Immature natural killer cell (primary cell): ENCODE measurements around the gene CRTAC1. TPM values are rescaled to one million over a fixed set of nuclear protein-coding genes. Genes with fewer than 3 reads are reported as not detected.
A peak's percentile ranks its signal among the peaks of the same experiment; 100 is the strongest.

ENCODE experiments used
- DNase-seq, 3 donors: peaks; one replicate each; pipeline ENCODE4 v3.0.0; 2022; ENCODE audit warnings: mixed read lengths in 1 of 3
- H3K27ac Mint-ChIP-seq, 6 donors: one replicate each; pipeline ENCODE4 v1.8.0; 2020; ENCODE audit warnings: mixed read lengths in 6 of 6, mild to moderate bottlenecking in 5 of 6, inconsistent platforms in 4 of 6, moderate library complexity in 3 of 6
- H3K27me3 Mint-ChIP-seq, 3 donors: one replicate each; pipeline ENCODE4 v1.8.0; 2020 to 2021; ENCODE audit warnings: low read depth in 3 of 3, mild to moderate bottlenecking in 3 of 3, mixed read lengths in 3 of 3, moderate library complexity in 3 of 3, inconsistent platforms in 1 of 3
- H3K36me3 Mint-ChIP-seq, 3 donors: one replicate each; pipeline ENCODE4 v1.8.0; 2020; ENCODE audit warnings: mixed read lengths in 3 of 3, inconsistent platforms in 2 of 3, mild to moderate bottlenecking in 2 of 3
- H3K4me1 Mint-ChIP-seq, 2 donors: one replicate each; pipeline ENCODE4 v1.8.0; 2020; ENCODE audit warnings: inconsistent platforms in 2 of 2, mild to moderate bottlenecking in 2 of 2, mixed read lengths in 2 of 2, moderate library complexity in 1 of 2
- H3K4me3 Mint-ChIP-seq, 5 donors: one replicate each; pipeline ENCODE4 v1.8.0; 2020; ENCODE audit warnings: mild to moderate bottlenecking in 5 of 5, mixed read lengths in 5 of 5, inconsistent platforms in 3 of 5, moderate library complexity in 3 of 5
- H3K9me3 Mint-ChIP-seq, 6 donors: one replicate each; pipeline ENCODE4 v1.8.0; 2020; ENCODE audit warnings: mild to moderate bottlenecking in 6 of 6, mixed read lengths in 6 of 6, inconsistent platforms in 4 of 6, moderate library complexity in 3 of 6
- polyA plus RNA-seq, 3 donors: library from polyadenylated mRNA; unstranded; fragments of 300-500 nt; fragmentation: Illumina TruSeq; gene quantifications; one replicate each; pipeline ENCODE4 v1.2.3, GENCODE V29; 2021

CRTAC1 gene
- polyA plus RNA-seq, 3 donors from 2014 or later: not detected

- peaks cover 4 to 14% (median 5%) of the 10 kb centered on the region in 3 donors for H3K27me3 Mint-ChIP-seq
- no peak overlapping the region for H3K27ac Mint-ChIP-seq
- H3K4me1 Mint-ChIP-seq: peaks cover 0 to 3% of the 10 kb centered on the region in 2 donors
- H3K4me3 Mint-ChIP-seq: no peak overlapping the region
- no peaks in the 10 kb centered on the region for H3K36me3 Mint-ChIP-seq
- DNase-seq: no peak
- H3K9me3 Mint-ChIP-seq: peaks cover 0 to 2% (median 0%) of the 10 kb centered on the region in 6 donors
These were observed 92.5 kb downstream of the CRTAC1 start for GRCh38 chr10:97937928-97938327.

GRCh38 chr10:97937054-97937453 lies 93.4 kb downstream of the CRTAC1 start:
- Mint-ChIP-seq H3K9me3 (peaks cover 0 to 2% (median 0%) of the 10 kb centered on the region in 6 donors), H3K4me1 (peaks cover 0 to 3% of the 10 kb centered on the region in 2 donors), H3K27ac (peak overlapping the region in 1 of 6 donors; percentile 5), H3K36me3 (no peaks in the 10 kb centered on the region), H3K4me3 (no peak overlapping the region), H3K27me3 (peaks cover 4 to 19% (median 5%) of the 10 kb centered on the region in 3 donors)
- no peak for DNase-seq

- H3K27me3 Mint-ChIP-seq: peaks cover 4 to 20% (median 5%) of the 10 kb centered on the region in 3 donors
- no peaks in the 10 kb centered on the region for H3K9me3 Mint-ChIP-seq
- H3K4me1 Mint-ChIP-seq: peaks cover 0 to 3% of the 10 kb centered on the region in 2 donors
- no peak for DNase-seq
- H3K27ac Mint-ChIP-seq: no peak overlapping the region
- no peak overlapping the region for H3K4me3 Mint-ChIP-seq
- no peaks in the 10 kb centered on the region for H3K36me3 Mint-ChIP-seq
These were observed 94.3 kb downstream of the CRTAC1 start for GRCh38 chr10:97936126-97936525.

GRCh38 chr10:97932932-97933530 lies 97.4 kb downstream of the CRTAC1 start:
- no peak overlapping the region for H3K4me3 Mint-ChIP-seq
- H3K27me3 Mint-ChIP-seq: peaks cover 3 to 14% (median 13%) of the 10 kb centered on the region in 3 donors
- no peak for DNase-seq
- no peaks in the 10 kb centered on the region for H3K36me3 Mint-ChIP-seq
- no peaks in the 10 kb centered on the region for H3K9me3 Mint-ChIP-seq
- H3K27ac Mint-ChIP-seq: no peak overlapping the region
- no peaks in the 10 kb centered on the region for H3K4me1 Mint-ChIP-seq

GRCh38 chr10:97931041-97931440 lies 99.4 kb downstream of the CRTAC1 start:
- Mint-ChIP-seq H3K9me3 (no peaks in the 10 kb centered on the region), H3K27ac (no peak overlapping the region), H3K36me3 (no peaks in the 10 kb centered on the region), H3K4me1 (no peaks in the 10 kb centered on the region), H3K4me3 (no peak overlapping the region), H3K27me3 (peaks cover 5 to 11% (median 9%) of the 10 kb centered on the region in 3 donors)
- DNase-seq: no peak

- Mint-ChIP-seq H3K9me3 (no peaks in the 10 kb centered on the region), H3K27ac (no peak overlapping the region), H3K27me3 (peaks cover 6 to 13% (median 11%) of the 10 kb centered on the region in 3 donors)
These were observed 101.5 kb downstream of the CRTAC1 start for GRCh38 chr10:97928897-97929296.

GRCh38 chr10:97927622-97928021 lies 102.8 kb downstream of the CRTAC1 start:
- no peaks in the 10 kb centered on the region for H3K9me3 Mint-ChIP-seq
- H3K27ac Mint-ChIP-seq: no peak overlapping the region
- H3K4me3 Mint-ChIP-seq: no peak overlapping the region
- H3K4me1 Mint-ChIP-seq: no peaks in the 10 kb centered on the region
- no peak for DNase-seq
- H3K27me3 Mint-ChIP-seq: peaks cover 6 to 13% (median 11%) of the 10 kb centered on the region in 3 donors
- H3K36me3 Mint-ChIP-seq: peaks cover 0 to 4% (median 0%) of the 10 kb centered on the region in 3 donors

More at GRCh38 chr10:97928897-97929296, 101.5 kb downstream of the CRTAC1 start:
- Mint-ChIP-seq H3K36me3 (peaks cover 0 to 4% (median 0%) of the 10 kb centered on the region in 3 donors), H3K4me3 (no peak overlapping the region), H3K4me1 (no peaks in the 10 kb centered on the region)
- no peak for DNase-seq

- H3K9me3 Mint-ChIP-seq: no peaks in the 10 kb centered on the region
- no peak overlapping the region for H3K4me3 Mint-ChIP-seq
These were observed 104.4 kb downstream of the CRTAC1 start for GRCh38 chr10:97926055-97926454.

GRCh38 chr10:97925308-97925938 lies 105.0 kb downstream of the CRTAC1 start:
- DNase-seq: no peak
- H3K36me3 Mint-ChIP-seq: peaks cover 0 to 4% (median 0%) of the 10 kb centered on the region in 3 donors
- peaks cover 6 to 11% (median 10%) of the 10 kb centered on the region in 3 donors for H3K27me3 Mint-ChIP-seq
- peak overlapping the region in 1 of 6 donors; percentile 62 for H3K27ac Mint-ChIP-seq
- H3K4me1 Mint-ChIP-seq: no peaks in the 10 kb centered on the region
- H3K4me3 Mint-ChIP-seq: no peak overlapping the region
- H3K9me3 Mint-ChIP-seq: no peaks in the 10 kb centered on the region

More at GRCh38 chr10:97926055-97926454, 104.4 kb downstream of the CRTAC1 start:
- H3K27me3 Mint-ChIP-seq: peaks cover 6 to 11% (median 8%) of the 10 kb centered on the region in 3 donors
- no peaks in the 10 kb centered on the region for H3K4me1 Mint-ChIP-seq
- DNase-seq: no peak
- H3K36me3 Mint-ChIP-seq: peaks cover 0 to 4% (median 0%) of the 10 kb centered on the region in 3 donors
- no peak overlapping the region for H3K27ac Mint-ChIP-seq

- Mint-ChIP-seq H3K4me3 (no peak overlapping the region), H3K9me3 (no peaks in the 10 kb centered on the region), H3K27me3 (peaks cover 6 to 11% (median 10%) of the 10 kb centered on the region in 3 donors), H3K4me1 (no peaks in the 10 kb centered on the region), H3K36me3 (peaks cover 0 to 4% (median 0%) of the 10 kb centered on the region in 3 donors), H3K27ac (peak overlapping the region in 1 of 6 donors; percentile 26)
- DNase-seq: no peak
These were observed 105.7 kb downstream of the CRTAC1 start for GRCh38 chr10:97924678-97925077.

GRCh38 chr10:97923476-97923875 lies 106.9 kb downstream of the CRTAC1 start:
- H3K27ac Mint-ChIP-seq: no peak overlapping the region
- DNase-seq: no peak
- H3K4me1 Mint-ChIP-seq: no peaks in the 10 kb centered on the region
- peaks cover 6 to 12% (median 8%) of the 10 kb centered on the region in 3 donors for H3K27me3 Mint-ChIP-seq
- H3K4me3 Mint-ChIP-seq: no peak overlapping the region
- no peaks in the 10 kb centered on the region for H3K9me3 Mint-ChIP-seq
- H3K36me3 Mint-ChIP-seq: peaks cover 0 to 4% (median 0%) of the 10 kb centered on the region in 3 donors

GRCh38 chr10:97923057-97923456 lies 107.4 kb downstream of the CRTAC1 start:
- Mint-ChIP-seq H3K27me3 (peaks cover 4 to 12% (median 5%) of the 10 kb centered on the region in 3 donors), H3K36me3 (peaks cover 0 to 4% (median 0%) of the 10 kb centered on the region in 3 donors), H3K27ac (no peak overlapping the region), H3K9me3 (no peaks in the 10 kb centered on the region), H3K4me1 (no peaks in the 10 kb centered on the region), H3K4me3 (no peak overlapping the region)
- DNase-seq: no peak

GRCh38 chr10:97922022-97922758 lies 108.2 kb downstream of the CRTAC1 start:
- Mint-ChIP-seq H3K36me3 (peaks cover 0 to 4% (median 0%) of the 10 kb centered on the region in 3 donors), H3K4me3 (no peak overlapping the region), H3K27ac (no peak overlapping the region), H3K4me1 (no peaks in the 10 kb centered on the region), H3K27me3 (peaks cover 3 to 12% (median 5%) of the 10 kb centered on the region in 3 donors), H3K9me3 (no peaks in the 10 kb centered on the region)
- DNase-seq: no peak

GRCh38 chr10:97921581-97922021 lies 108.8 kb downstream of the CRTAC1 start:
- no peaks in the 10 kb centered on the region for H3K9me3 Mint-ChIP-seq
- H3K4me1 Mint-ChIP-seq: no peaks in the 10 kb centered on the region
- H3K27me3 Mint-ChIP-seq: peaks cover 3 to 12% (median 5%) of the 10 kb centered on the region in 3 donors
- no peak overlapping the region for H3K27ac Mint-ChIP-seq
- peaks cover 0 to 4% (median 0%) of the 10 kb centered on the region in 3 donors for H3K36me3 Mint-ChIP-seq
- no peak overlapping the region for H3K4me3 Mint-ChIP-seq
- no peak for DNase-seq
